Muscle layer of duodenum (tissue), 2 donors: ENCODE results near the gene CHM.
"Not testable (repeated sequence)": the region's sequence is repeated elsewhere in the genome, so short reads cannot be mapped to it uniquely, and the experiment has no call there.

Source experiments
- H3K27ac ChIP-seq: one replicate; pipeline ENCODE4 v1.7.0; 2013; ENCODE audit warnings: mild to moderate bottlenecking, low read length
- H3K27me3 ChIP-seq: one replicate; pipeline ENCODE4 v1.7.0; 2013; ENCODE audit warnings: low read depth, mild to moderate bottlenecking, control low read depth, low read length
- H3K36me3 ChIP-seq, 2 donors: one replicate each; pipeline ENCODE4 v1.7.0; 2013; ENCODE audit warnings: low read length in 2 of 2, control low read depth in 1 of 2, mild to moderate bottlenecking in 1 of 2; ENCODE audit not compliant: insufficient read depth in 2 of 2, control insufficient read depth in 1 of 2
- H3K4me1 ChIP-seq, 2 donors: one replicate each; pipeline ENCODE4 v1.7.0; 2013; ENCODE audit warnings: low read length in 2 of 2, mild to moderate bottlenecking in 2 of 2, control low read depth in 1 of 2, moderate library complexity in 1 of 2; ENCODE audit not compliant: insufficient read depth in 2 of 2, control insufficient read depth in 1 of 2
- H3K4me3 ChIP-seq, 2 donors: one replicate each; pipeline ENCODE4 v1.7.0; 2013; ENCODE audit warnings: low read length in 2 of 2, low read depth in 1 of 2, mild to moderate bottlenecking in 1 of 2
- H3K9me3 ChIP-seq, 2 donors: one replicate each; pipeline ENCODE4 v1.7.0; 2013; ENCODE audit warnings: low read length in 2 of 2, control low read depth in 1 of 2, mild to moderate bottlenecking in 1 of 2; ENCODE audit not compliant: control insufficient read depth in 1 of 2
- donor health status: healthy.

CHM gene

GRCh38 chrX:85995641-85996040 lies 51.7 kb downstream of the CHM start:
- no peak overlapping the region for H3K4me3 ChIP-seq
- H3K27me3 ChIP-seq = no peaks in the 10 kb centered on the region
- H3K9me3 ChIP-seq = no peaks in the 10 kb centered on the region
- no peak overlapping the region for H3K27ac ChIP-seq
- H3K36me3 ChIP-seq = no peaks in the 10 kb centered on the region
- peaks cover 0 to 4% of the 10 kb centered on the region in 2 donors for H3K4me1 ChIP-seq

- no peaks in the 10 kb centered on the region for H3K9me3 ChIP-seq
- H3K27ac ChIP-seq = no peak overlapping the region
- H3K4me1 ChIP-seq = peaks cover 0 to 4% of the 10 kb centered on the region in 2 donors
These were observed 52.6 kb downstream of the CHM start for GRCh38 chrX:85994797-85995196.

GRCh38 chrX:85994228-85994627 lies 53.1 kb downstream of the CHM start:
- Histone ChIP-seq H3K9me3 (no peaks in the 10 kb centered on the region), H3K27ac (no peak overlapping the region), H3K4me3 (no peak overlapping the region), H3K27me3 (no peaks in the 10 kb centered on the region), H3K4me1 (peaks cover 0 to 4% of the 10 kb centered on the region in 2 donors), H3K36me3 (no peaks in the 10 kb centered on the region)

More at GRCh38 chrX:85994797-85995196, 52.6 kb downstream of the CHM start:
- Histone ChIP-seq H3K4me3 (no peak overlapping the region), H3K36me3 (no peaks in the 10 kb centered on the region), H3K27me3 (no peaks in the 10 kb centered on the region)

- Histone ChIP-seq H3K36me3 (no peaks in the 10 kb centered on the region), H3K27me3 (no peaks in the 10 kb centered on the region), H3K4me3 (no peak overlapping the region), H3K4me1 (peaks cover 0 to 4% of the 10 kb centered on the region in 2 donors), H3K9me3 (no peaks in the 10 kb centered on the region), H3K27ac (no peak overlapping the region)
These were observed 53.7 kb downstream of the CHM start for GRCh38 chrX:85993539-85994197.

GRCh38 chrX:85992811-85993229 lies 54.5 kb downstream of the CHM start:
- Histone ChIP-seq H3K9me3 (no peaks in the 10 kb centered on the region), H3K4me3 (no peak overlapping the region), H3K27ac (no peak overlapping the region), H3K4me1 (peaks cover 0 to 4% of the 10 kb centered on the region in 2 donors), H3K27me3 (no peaks in the 10 kb centered on the region), H3K36me3 (no peaks in the 10 kb centered on the region)

GRCh38 chrX:85988353-85988752 lies 59.0 kb downstream of the CHM start:
- Histone ChIP-seq H3K27me3 (no peaks in the 10 kb centered on the region), H3K9me3 (no peaks in the 10 kb centered on the region), H3K27ac (no peak overlapping the region), H3K4me3 (no peak overlapping the region), H3K36me3 (no peaks in the 10 kb centered on the region), H3K4me1 (peaks cover 0 to 4% of the 10 kb centered on the region in 2 donors)

GRCh38 chrX:85980286-85980685 lies 67.1 kb downstream of the CHM start:
- Histone ChIP-seq H3K9me3 (no peaks in the 10 kb centered on the region), H3K27me3 (no peaks in the 10 kb centered on the region), H3K27ac (no peak overlapping the region), H3K4me3 (no peak overlapping the region), H3K4me1 (no peaks in the 10 kb centered on the region), H3K36me3 (peaks cover 6 to 12% of the 10 kb centered on the region in 2 donors)

- Histone ChIP-seq H3K27me3 (no peaks in the 10 kb centered on the region), H3K9me3 (no peaks in the 10 kb centered on the region), H3K4me1 (no peaks in the 10 kb centered on the region), H3K27ac (no peak overlapping the region), H3K4me3 (no peak overlapping the region), H3K36me3 (peaks cover 10 to 12% of the 10 kb centered on the region in 2 donors)
These were observed 70.1 kb downstream of the CHM start for GRCh38 chrX:85977218-85977617.

- H3K9me3 ChIP-seq, H3K4me3 ChIP-seq, H3K4me1 ChIP-seq: not testable (repeated sequence)
These were observed 75.0 kb downstream of the CHM start for GRCh38 chrX:85972351-85972750.

GRCh38 chrX:85964744-85965143 lies 82.6 kb downstream of the CHM start:
- Histone ChIP-seq H3K4me3 (no peak overlapping the region), H3K4me1 (no peaks in the 10 kb centered on the region), H3K27me3 (no peaks in the 10 kb centered on the region), H3K9me3 (no peaks in the 10 kb centered on the region), H3K27ac (no peak overlapping the region), H3K36me3 (no peaks in the 10 kb centered on the region)

More at GRCh38 chrX:85972351-85972750, 75.0 kb downstream of the CHM start:
- H3K27me3 ChIP-seq, H3K27ac ChIP-seq, H3K36me3 ChIP-seq: not testable (repeated sequence)

- H3K27me3 ChIP-seq = no peaks in the 10 kb centered on the region
- H3K4me1 ChIP-seq = no peaks in the 10 kb centered on the region
- H3K36me3 ChIP-seq = no peaks in the 10 kb centered on the region
- H3K27ac ChIP-seq = no peak overlapping the region
- H3K9me3 ChIP-seq = no peaks in the 10 kb centered on the region
- H3K4me3 ChIP-seq = no peak overlapping the region
These were observed 83.6 kb downstream of the CHM start for GRCh38 chrX:85963736-85964135.

- no peak overlapping the region for H3K4me3 ChIP-seq
- H3K27ac ChIP-seq = no peak overlapping the region
- H3K4me1 ChIP-seq = no peaks in the 10 kb centered on the region
- no peaks in the 10 kb centered on the region for H3K9me3 ChIP-seq
- H3K27me3 ChIP-seq = no peaks in the 10 kb centered on the region
- peaks cover 0 to 18% of the 10 kb centered on the region in 2 donors for H3K36me3 ChIP-seq
These were observed 91.8 kb downstream of the CHM start for GRCh38 chrX:85955510-85955909.
